HG02970 (cell line): Measurements from ENCODE around the gene TDRD7.

ENCODE experiments used
- ATAC-seq: cut with Tn5 transposase; IDR thresholded peaks from one replicate; pipeline ENCODE4 v1.9.1; 2021; ENCODE audit warnings: mild to moderate bottlenecking, moderate library complexity, moderate number of reproducible peaks; ENCODE audit not compliant: unreplicated experiment, low FRiP score

TDRD7 gene

GRCh38 chr9:97502222-97502983, 90.5 kb downstream of the TDRD7 start:
- no peak for ATAC-seq

- ATAC-seq, result no peak
These were observed 91.3 kb downstream of the TDRD7 start for GRCh38 chr9:97502984-97503861.

- ATAC-seq, result no peak
These were observed 91.9 kb downstream of the TDRD7 start for GRCh38 chr9:97503862-97504210.

- no peak for ATAC-seq
These were observed 92.7 kb downstream of the TDRD7 start for GRCh38 chr9:97504381-97505216.

GRCh38 chr9:97505845-97506244, 93.9 kb downstream of the TDRD7 start:
- ATAC-seq, result no peak

GRCh38 chr9:97506306-97506705, 94.4 kb downstream of the TDRD7 start:
- no peak for ATAC-seq

GRCh38 chr9:97506787-97507186, 94.9 kb downstream of the TDRD7 start:
- no peak for ATAC-seq

- ATAC-seq, result no peak
These were observed 95.6 kb downstream of the TDRD7 start for GRCh38 chr9:97507428-97507984.

- no peak for ATAC-seq
These were observed 97.0 kb downstream of the TDRD7 start for GRCh38 chr9:97508852-97509251.

GRCh38 chr9:97510797-97511654, 99.1 kb downstream of the TDRD7 start:
- no peak for ATAC-seq

GRCh38 chr9:97511655-97512427, 99.9 kb downstream of the TDRD7 start:
- no peak for ATAC-seq

- ATAC-seq, result no peak
These were observed 101.2 kb downstream of the TDRD7 start for GRCh38 chr9:97512966-97513560.

GRCh38 chr9:97514531-97514930, 102.6 kb downstream of the TDRD7 start:
- ATAC-seq, result no peak

- no peak for ATAC-seq
These were observed 103.8 kb downstream of the TDRD7 start for GRCh38 chr9:97515662-97516061.

GRCh38 chr9:97516111-97516510, 104.2 kb downstream of the TDRD7 start:
- no peak for ATAC-seq

GRCh38 chr9:97517331-97518089, 105.6 kb downstream of the TDRD7 start:
- ATAC-seq, result no peak

GRCh38 chr9:97518166-97518908, 106.4 kb downstream of the TDRD7 start:
- ATAC-seq, result no peak
